GM19351 (cell line): Measurements from ENCODE around the gene PYGB.

Experiments
- ATAC-seq: cut with Tn5 transposase; IDR thresholded peaks from one replicate; pipeline ENCODE4 v1.9.1; 2021; ENCODE audit warnings: mild to moderate bottlenecking, moderate library complexity; ENCODE audit not compliant: unreplicated experiment

The PYGB gene

DNA sequence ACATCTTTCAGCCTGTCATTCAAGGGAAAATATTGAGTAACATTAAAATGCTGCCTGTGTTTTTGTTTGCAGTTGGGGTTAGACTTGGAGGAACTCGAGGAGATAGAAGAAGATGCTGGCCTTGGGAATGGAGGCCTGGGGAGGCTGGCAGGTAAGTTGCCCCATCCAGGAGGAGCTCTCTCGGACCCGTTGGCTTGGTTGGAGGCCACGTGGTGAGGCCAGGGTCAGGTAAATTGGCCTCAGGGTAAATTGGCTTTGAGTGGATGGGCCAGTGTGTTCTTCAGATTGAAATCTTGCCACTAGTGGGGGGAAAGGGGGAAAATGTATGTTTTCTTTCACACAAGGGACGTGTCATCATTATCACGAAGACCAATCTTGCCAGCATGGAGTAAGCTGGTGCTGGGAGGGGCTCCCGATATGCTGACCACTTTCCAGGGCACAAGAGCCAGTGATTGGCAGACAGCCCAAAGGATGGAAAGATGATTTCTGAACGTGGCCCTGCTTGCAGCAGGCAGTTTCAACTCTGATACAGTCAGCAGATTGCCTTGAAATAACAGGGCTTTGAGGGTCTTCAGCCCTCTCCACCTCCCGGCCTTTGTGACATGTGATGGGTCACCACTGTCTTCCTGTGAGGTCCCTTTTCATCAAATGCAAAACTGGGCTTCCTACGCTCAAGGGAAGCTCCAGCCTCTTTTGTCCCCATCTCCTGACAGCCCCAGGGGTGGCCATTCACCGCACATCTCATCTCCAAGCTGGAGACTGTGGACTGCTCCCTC lies 21.4 kb downstream of the PYGB start:
- ATAC-seq = no peak

DNA sequence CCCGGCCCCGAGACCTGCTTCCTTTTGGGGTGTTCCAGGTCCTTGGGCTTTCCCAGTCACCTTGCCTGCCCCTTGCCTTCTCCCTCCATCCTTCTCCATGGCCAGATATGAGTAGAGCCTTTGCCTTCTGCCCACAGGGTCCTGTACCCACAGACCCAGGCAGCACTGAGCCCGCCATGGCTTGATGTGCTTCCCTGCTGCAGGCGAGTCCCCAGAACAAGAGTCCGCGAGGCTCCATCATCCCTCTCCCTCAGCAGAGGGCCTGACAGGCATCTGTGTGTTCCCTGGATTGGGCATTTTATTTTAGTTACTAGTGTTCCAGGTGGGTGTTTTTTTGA lies 21.9 kb downstream of the PYGB start:
- ATAC-seq = no peak

DNA sequence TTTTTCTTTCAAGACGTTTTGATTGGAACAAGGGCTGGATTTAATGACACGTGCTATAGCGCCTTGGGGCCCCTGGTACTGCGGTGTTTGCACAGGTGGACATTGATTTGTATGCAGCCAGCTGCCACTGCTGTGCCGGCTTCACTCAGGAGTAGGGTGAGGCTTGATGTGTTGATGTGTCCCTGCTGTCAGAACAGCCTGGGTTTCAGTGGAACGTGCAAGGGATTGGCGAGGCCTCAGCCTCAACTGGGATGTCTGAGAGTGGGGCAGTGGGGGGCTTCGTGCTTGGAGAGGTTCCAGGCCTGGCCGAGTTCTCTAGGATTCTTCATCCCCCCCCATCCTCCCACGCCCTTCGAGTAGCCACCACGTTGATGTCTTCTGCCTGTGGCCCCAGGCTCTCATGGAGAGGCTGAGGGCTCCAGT lies 23.0 kb downstream of the PYGB start:
- no peak for ATAC-seq

DNA sequence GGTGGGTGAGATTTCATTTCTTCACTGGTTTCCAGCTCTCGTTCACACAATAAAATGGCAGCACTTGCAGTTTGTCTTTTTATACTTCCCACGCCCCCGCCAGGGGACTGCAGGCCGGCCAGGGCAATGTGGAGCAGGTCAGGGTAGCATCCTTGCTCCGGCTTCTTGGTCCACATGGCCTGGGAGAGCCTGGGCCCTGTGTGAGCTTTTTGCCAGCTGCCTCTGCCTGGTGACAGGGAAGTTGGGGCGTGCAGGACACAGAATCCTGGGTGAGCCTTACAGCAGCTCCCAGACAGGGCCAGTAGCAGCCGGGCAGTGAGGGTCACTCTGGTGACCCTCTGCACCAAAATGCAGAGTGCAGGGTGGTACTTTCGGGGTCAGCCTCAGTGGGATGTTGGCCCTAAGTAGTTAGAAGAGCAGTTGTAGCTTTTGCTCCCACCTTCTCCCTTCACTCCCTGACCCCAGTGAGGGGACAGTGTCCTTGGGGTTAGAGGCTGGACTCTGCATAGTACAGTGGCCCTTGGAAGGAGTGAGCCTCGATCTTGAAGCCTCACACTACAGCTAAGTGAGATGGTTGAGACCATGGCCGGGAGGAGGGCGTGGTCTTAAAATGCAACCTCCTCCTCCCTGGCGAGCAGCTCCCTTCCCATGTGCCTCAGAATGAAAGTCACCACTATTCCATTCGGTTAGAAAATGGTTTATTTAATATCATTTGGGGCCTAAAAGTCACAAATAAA lies 23.8 kb downstream of the PYGB start:
- ATAC-seq = no peak

DNA sequence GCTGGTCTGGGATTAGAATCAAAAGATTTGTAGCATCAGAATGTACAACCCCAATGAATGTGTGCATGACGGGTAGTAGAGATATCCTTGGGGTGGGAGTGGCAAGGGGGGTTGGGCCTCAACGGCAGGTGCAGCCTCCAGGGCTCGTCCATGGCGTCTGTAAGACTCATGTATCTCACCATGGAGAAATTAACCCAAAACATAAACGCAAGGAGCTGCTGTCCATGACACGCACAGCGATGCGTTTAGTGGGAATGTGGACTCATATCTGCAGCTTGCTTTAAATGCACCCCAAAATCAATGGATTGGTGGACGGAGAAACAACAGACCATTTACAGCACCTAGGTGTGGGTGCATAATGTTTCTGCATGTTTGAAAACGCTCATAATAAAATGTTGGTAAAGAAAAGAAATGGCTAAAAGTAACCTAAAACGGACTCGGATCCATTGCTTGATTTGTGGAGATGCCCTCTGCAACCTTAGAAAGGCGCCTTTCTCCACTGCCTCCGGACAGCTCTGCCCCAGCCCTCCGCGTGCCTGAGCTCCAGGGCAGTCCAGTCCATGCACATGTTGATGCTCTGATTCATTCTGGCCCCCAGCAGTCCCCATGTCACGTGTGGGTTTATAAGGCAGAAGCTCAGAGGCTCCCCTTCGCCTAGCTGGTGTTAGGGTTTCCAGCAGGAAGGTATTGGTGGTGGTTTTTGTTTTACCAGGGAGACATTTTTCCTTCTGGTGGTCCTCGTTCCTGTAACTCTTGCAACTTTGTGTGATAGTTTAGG lies 24.5 kb downstream of the PYGB start:
- ATAC-seq = no peak

DNA sequence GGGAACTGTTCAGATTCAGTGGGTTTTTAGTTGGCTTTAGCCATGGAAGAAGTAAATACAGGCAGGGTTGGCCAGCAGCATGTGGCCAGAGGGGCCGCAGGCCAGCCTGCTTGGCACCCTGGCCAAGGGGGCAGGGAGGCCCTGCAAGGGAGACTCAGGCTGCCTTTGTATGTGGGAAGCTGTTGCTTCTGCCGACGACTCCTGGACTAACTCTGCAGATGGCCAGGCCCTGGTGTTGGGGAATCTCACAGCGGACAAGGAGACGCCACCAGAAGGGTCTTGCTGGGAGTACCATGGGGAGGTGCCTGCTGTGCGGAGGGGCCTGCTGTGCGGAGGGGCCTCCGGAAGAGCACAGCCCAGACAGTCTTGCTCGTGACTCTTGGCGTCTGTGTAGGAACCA lies 25.2 kb downstream of the PYGB start:
- no peak for ATAC-seq

DNA sequence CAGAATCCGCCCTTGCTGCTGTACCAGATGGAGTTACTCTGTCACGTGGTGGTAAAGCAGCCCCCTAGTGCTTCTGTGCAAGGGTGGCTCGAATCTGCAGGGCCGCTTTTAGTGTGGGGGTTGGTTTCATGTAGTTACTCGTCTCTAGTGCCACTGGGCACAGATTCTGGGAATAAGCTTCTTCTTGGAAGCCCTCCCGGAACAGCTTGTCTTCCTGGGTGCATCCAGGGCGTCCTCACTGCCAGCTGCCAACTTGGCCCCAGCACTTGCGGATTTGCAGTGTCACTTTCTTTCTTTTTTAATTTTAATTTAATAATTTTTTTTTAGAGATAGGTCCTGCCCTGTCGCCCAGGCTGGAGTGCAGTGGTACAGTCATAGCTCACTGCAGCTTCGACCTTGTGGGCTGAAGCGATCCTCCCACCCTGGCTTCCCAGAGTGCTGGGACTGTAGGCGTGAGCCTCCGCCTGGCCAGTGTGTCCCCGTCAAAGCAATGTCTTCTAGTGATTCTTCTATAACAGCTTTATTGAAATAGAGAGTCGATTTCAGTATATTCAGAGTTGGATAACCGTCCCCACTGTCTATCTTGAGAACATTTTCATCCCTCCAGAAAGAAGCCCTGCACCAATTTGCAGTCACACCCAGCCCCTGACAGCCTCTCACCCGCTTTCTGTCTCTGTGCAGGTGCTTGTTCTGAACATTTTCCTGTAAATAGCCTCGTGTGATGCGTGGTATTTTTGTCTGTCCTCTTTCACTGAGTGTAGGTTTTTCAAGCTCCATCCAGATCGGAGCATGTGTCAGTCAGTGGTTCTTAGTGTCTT lies 25.9 kb downstream of the PYGB start:
- ATAC-seq = no peak

DNA sequence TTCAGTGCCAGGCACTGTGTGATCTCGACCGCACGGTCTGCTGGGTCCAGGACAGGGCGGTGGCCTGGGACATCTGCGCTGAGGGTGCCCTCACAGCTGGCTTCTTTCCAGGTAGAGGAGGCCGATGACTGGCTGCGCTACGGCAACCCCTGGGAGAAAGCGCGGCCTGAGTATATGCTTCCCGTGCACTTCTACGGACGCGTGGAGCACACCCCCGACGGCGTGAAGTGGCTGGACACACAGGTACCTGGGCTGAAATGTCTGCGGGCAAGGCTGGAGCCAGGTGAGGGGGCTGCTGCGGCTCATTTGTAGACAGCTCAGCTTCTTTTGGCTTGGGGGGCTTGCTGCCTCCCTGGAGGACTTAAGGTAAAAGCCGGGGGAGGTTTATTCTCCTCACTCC lies 26.6 kb downstream of the PYGB start:
- ATAC-seq = no peak

DNA sequence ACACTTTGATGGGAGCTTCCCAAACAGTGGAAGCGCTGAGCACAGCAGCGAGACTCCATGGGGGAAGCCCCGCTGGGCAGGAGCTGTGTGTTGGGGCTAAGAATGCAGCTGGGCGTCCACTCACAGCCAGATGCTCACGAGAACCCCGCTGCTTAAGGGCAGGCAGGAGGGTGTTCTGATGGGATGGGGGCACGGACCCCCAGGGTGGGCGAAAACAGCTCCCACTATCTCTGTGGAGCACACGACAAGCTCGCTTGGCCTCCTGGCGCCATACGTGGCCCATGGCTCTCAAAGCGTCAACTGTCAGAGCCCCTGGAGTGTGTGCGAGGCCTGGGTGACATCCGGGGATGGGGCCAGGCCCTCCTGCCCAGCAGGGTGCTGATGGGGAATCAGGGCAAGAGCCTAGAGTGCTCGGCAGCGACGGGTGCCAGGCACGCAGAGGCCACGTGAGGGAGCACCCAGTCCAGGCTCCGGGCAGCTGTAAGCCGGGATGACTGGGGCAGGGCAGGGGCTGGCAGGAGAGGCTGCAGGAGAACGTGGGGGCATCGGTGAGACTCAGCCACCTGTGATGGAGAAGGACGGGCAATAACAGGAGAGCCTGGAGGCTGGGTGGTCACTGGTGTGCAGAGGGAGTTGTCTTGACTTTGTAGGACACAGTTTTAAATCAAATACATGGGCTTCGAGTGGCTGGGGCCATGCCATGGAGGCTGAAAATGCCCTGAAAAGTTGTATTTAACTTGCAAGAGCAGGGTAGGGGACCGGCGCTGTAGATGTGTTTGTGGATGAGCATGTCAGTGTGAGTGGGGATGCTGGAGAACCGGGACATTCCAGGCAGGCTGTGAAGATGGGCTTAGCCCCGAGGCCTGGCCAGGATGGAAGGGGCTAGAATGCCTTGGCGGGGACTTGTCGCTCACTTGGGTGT lies 27.3 kb downstream of the PYGB start:
- ATAC-seq = no peak

DNA sequence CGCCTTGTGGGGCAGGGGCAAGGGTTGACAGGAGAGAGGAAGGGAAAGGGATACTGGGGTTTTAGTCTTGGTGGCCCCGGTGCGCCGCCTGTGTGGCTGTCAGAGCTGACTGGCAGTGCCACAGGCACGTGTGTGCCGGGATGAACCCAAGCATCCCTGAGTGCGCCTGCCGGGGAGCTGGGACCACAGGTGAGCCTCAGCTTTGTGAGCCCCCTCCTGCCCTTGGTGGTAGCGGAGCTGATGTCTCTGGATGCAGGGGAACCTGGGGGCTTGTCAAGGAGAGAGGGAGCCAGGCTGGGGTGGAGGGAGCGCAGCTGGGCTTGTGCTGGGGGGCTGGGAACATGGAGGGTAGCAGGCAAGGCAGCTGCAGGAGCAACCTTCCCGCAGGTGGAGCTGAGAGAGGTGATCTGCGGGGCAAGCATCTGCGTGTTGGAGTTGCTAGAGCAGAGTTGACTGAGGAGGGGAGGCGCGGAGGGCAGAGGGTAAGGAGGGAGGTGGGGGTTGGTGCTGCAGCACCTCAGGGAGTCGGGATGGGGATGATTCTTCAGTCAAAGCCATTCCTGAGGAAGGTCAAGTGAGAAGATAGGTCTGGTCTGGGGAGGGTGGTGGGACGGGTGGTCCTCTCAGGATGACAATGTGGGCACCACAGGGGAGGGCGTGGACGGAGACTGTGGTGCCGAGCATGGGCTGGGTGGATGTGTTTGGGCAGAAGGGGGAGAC lies 28.1 kb downstream of the PYGB start:
- ATAC-seq = no peak

DNA sequence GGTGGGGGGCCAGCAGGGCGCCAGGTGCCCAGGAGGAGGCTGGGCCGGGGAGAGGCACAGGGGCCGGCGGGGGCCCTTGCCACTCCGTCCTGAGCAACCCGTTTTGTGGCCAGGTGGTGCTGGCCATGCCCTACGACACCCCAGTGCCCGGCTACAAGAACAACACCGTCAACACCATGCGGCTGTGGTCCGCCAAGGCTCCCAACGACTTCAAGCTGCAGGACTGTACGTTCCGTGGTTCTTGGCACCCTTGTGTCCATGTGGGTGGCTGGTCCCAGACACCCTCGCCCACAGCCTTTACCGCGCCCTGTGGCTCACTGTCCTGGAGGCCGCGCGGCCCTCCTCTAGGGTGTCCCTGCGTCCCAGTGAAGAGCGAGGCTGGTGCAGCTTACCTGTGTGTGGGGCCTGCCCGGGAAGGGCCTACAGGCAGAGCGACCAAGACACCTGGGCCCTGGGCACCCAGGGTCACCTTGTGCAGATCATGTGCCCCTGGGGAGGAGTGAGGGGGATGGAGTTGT lies 28.7 kb downstream of the PYGB start:
- ATAC-seq = no peak

DNA sequence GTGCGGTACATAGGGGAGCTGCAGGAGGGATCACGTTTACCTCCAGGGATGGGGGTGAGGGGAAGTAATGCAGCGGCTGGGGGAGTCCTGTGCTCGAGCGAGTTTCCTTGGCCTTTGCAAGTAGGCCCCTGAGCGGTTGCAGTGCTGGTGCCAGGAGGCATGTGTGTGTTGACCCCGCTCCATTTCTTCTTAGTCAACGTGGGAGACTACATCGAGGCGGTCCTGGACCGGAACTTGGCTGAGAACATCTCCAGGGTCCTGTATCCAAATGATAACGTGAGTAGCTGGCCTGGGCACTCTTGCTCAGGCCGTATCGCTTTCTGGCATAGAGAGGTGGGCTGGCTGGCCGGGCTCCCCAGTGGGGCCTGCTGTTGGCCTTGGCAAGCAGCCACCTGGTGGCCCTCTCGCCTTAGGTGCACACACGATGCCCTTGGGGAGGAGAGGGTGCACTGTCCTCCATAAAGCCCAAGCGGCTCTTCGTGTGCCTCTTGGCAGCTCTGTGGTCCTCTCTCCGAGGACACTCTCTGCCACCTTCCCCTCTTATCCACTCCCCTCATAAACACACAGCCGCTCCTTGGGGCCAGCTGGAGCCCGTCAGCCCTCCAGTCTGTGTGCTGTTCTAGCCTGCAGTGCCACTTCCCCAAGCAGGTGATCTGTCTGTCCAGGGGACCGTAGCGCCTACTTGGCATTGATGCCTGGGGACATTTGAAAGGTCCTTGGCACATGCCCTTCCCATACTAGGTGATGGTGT lies 29.3 kb downstream of the PYGB start:
- no peak for ATAC-seq

DNA sequence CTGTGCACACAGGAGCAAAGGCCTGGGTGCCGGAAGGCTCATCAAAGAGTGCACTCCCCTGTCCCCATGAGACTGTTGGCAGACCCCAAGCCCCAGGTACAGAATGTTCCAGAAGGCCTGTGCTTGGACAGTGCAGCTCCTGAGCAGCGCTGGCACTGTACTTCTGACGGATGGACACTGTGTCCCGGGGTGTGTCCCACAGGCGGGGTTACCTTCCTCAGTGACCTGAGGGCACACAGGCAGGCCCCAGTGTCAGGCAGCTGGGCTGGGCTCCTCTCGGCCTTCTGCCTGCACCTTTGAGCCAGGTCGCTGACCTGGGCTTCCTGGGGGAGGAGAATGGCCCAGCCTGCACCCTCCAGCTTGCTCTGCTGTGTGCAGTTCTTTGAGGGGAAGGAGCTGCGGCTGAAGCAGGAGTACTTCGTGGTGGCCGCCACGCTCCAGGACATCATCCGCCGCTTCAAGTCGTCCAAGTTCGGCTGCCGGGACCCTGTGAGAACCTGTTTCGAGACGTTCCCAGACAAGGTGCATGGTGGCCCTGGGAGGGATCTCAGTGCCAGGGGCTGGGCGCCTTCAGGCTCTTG lies 30.1 kb downstream of the PYGB start:
- ATAC-seq = no peak

DNA sequence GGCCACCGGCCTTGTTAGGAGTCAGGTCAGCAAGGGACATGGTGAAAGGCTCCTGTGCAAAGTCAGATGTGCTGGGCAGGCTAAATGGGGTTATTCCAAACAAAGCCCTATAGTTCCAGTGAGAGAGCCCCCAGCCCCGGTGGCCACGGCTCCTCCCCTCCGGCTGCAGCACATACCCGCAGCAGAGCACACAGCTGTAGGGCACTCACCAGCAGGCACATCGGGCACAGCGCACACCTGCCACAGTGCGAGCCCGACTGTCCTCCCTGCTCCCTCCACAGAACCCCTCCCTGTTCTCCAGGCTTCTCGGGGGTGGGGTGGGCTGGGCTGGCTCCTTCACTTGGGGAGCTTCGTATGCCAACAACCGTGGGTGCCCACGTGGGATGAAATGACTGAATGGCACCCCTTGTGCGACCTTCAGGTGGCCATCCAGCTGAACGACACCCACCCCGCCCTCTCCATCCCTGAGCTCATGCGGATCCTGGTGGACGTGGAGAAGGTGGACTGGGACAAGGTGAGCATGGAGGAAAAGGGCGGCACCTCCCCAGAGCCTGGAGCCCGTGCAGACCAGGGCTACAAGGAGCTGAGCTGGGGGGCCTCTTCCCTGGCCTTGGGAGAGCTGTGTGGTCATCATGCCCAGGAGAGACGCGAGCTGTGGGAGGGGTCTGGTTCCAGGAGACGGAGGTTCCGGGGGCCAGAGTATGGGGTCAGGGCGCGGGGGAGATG lies 30.9 kb downstream of the PYGB start:
- ATAC-seq = no peak

DNA sequence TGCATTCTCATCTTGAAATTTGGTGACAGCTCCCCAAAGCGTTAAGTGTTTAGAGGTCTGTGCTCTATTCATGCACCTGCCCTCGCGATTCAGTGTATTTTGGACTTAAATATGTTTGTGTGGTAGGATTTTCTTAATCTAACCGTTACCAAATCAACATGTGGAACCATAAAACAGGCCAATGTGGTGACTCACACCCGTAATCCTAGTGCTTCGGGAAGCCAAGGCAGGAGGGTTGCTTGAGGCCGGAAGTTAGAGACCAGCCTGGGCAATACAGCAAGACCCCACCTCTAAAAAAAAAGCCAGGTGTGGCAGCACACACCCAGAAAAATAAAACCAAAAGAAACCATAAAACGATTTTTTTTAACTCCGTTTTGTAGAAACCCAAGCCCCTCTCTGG lies 31.5 kb downstream of the PYGB start:
- ATAC-seq = no peak

DNA sequence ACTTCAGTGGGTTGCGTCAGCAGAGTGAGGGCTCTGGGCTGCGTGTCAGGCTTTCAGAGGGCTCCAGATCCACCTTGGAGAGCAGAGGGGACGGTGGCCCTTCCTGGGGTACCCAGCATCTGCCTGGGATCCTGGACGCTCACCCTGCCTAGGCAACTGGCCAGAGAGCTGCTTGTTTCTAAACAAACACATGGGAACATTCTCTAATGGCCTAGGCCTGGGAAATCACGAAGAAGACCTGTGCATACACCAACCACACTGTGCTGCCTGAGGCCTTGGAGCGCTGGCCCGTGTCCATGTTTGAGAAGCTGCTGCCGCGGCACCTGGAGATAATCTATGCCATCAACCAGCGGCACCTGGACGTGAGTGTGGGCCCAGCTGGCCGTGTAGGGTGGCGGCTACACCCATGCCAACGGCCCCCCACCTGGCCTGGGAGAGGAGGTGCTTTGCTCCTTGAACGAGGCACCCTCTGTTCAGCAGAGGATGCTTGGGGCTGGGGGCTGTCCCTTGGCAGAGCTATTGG lies 32.2 kb downstream of the PYGB start:
- no peak for ATAC-seq
